CD4-positive, alpha-beta memory T cell (primary cell): ENCODE results near the gene BCAS1. TPM values are rescaled to one million over a fixed set of nuclear protein-coding genes. Genes with fewer than 3 reads are reported as not detected.

ENCODE experiments used
- CTCF ChIA-PET: fragments of 350-600 bp; sonication (Branson Sonifier 250); formaldehyde crosslinking; loops from one replicate; lab custom pipeline; 2021; ENCODE audit warnings: inconsistent platforms; ENCODE audit not compliant: partially characterized antibody; lab: Charles Lee
- POLR2A ChIA-PET: fragments of 350-600 bp; sonication (Branson Sonifier 250); formaldehyde crosslinking; loops from one replicate; lab custom pipeline; 2021; ENCODE audit not compliant: partially characterized antibody; lab: Charles Lee
- DNase-seq, 5 donors: peaks; one replicate each; pipeline versions ENCODE4 v3.0.0 to v3.0.0-alpha.2; 2020 to 2022; ENCODE audit warnings: mixed read lengths in 1 of 5
- H3K27ac ChIP-seq: one replicate; pipeline ENCODE4 v1.7.0; 2013; ENCODE audit warnings: low read depth, low read length
- H3K27me3 ChIP-seq: 2 replicates; pipeline ENCODE4 v1.7.0; 2013; ENCODE audit warnings: mild to moderate bottlenecking, low read length, moderate library complexity; ENCODE audit not compliant: insufficient read depth
- H3K36me3 ChIP-seq: 2 replicates; pipeline ENCODE4 v1.7.0; 2013; ENCODE audit warnings: mild to moderate bottlenecking, low read length, moderate library complexity; ENCODE audit not compliant: insufficient read depth
- H3K4me1 ChIP-seq: 2 replicates; pipeline ENCODE4 v1.7.0; 2013; ENCODE audit warnings: mild to moderate bottlenecking, low read length, moderate library complexity; ENCODE audit not compliant: insufficient read depth
- H3K4me3 ChIP-seq, 2 donors: one replicate each; pipeline ENCODE4 v1.7.0; 2013; ENCODE audit warnings: low read length in 2 of 2, mild to moderate bottlenecking in 1 of 2
- H3K9me3 ChIP-seq, 2 donors: one replicate each; pipeline ENCODE4 v1.7.0; 2013; ENCODE audit warnings: low read length in 2 of 2, control low read depth in 1 of 2; ENCODE audit not compliant: control insufficient read depth in 1 of 2
- H3K27ac Mint-ChIP-seq, 7 donors: one replicate each; pipeline ENCODE4 v1.8.0; 2020 to 2021; ENCODE audit warnings: mixed read lengths in 7 of 7, mild to moderate bottlenecking in 6 of 7, inconsistent platforms in 3 of 7, moderate library complexity in 3 of 7
- H3K27me3 Mint-ChIP-seq, 2 donors: one replicate each; pipeline ENCODE4 v1.8.0; 2020 to 2021; ENCODE audit warnings: mixed read lengths in 2 of 2
- H3K36me3 Mint-ChIP-seq, 2 donors: one replicate each; pipeline ENCODE4 v1.8.0; 2020 to 2021; ENCODE audit warnings: mixed read lengths in 2 of 2, inconsistent platforms in 1 of 2, mild to moderate bottlenecking in 1 of 2
- H3K4me1 Mint-ChIP-seq, 4 donors: one replicate each; pipeline ENCODE4 v1.8.0; 2020 to 2021; ENCODE audit warnings: mixed read lengths in 4 of 4, mild to moderate bottlenecking in 1 of 4
- H3K4me3 Mint-ChIP-seq, 8 donors: one replicate each; pipeline ENCODE4 v1.8.0; 2020 to 2021; ENCODE audit warnings: mixed read lengths in 8 of 8, mild to moderate bottlenecking in 7 of 8, moderate library complexity in 6 of 8, inconsistent platforms in 3 of 8
- H3K9me3 Mint-ChIP-seq, 8 donors: one replicate each; pipeline ENCODE4 v1.8.0; 2020 to 2021; ENCODE audit warnings: mixed read lengths in 8 of 8, mild to moderate bottlenecking in 5 of 8, inconsistent platforms in 3 of 8, moderate library complexity in 1 of 8
- intact Hi-C: fragments of 100-400 bp; cut with micrococcal nuclease; formaldehyde crosslinking; loops from one replicate; pipeline ENCODE4 v1.15.1; 2023
- polyA plus RNA-seq, 2 donors: library from polyadenylated mRNA; unstranded; fragments of 300-500 nt; fragmentation: Illumina TruSeq; gene quantifications; one replicate each; pipeline ENCODE4 v1.2.3, GENCODE V29; 2021
- total RNA-seq, 2 experiments: library from RNA; stranded (reverse); gene quantifications; one replicate each; pipeline ENCODE4 v1.2.3, GENCODE V29; 2021

The BCAS1 gene
- total and polyA plus RNA-seq, 4 experiments from 2014 or later: 0.17 to 0.32 (median 0.25) TPM; not detected in 1

DNA sequence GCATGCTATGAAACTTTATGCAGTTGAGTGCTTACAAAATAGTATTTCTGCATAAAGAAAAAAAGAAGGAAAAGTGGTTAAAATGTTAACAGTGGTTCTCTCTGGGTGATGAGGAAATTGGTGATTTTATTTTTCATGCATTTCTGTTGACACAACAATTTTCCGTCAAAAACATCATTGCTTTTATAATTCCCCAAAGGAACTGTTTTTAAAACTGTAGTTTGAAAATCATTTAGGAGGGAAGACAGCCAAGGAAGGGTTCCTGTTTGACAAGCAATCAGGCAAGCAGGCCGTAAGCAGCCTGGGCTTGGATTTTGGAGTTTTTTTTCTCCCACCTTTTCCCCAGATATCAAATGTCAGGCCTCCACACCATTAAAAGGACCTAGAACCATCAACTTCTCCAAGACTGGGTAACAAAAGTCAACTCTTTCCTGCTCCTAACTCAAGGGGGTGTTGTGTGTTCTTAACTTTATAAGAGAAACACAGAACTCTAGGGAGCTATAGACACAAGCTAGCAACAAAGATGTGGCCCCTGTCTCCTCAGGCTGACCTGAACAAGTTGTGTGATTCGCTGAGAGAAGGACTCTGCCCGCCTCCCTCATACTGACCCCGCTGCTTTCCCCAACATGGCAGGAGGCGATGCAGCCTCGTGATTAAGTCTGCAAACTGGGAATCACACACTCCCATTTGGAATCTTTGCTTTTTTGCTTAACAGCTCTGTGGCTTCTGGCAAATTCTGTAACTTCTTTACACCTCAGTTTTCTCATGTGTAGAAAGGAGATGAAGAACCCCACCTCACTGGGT, 146.6 kb downstream of the BCAS1 start:
- Mint-ChIP-seq H3K4me3 (no peak overlapping the region), H3K9me3 (no peaks in the 10 kb centered on the region), H3K4me1 (peaks cover 12 to 14% (median 13%) of the 10 kb centered on the region in 4 donors), H3K27me3 (no peaks in the 10 kb centered on the region), H3K27ac (no peak overlapping the region), H3K36me3 (no peaks in the 10 kb centered on the region)
- ChIA-PET POLR2A (interaction anchor here (1.1 kb wide), 1 partner anchor 8 kb away, joined by 3 read pairs; no protein-coding TSS in a partner anchor), CTCF (interaction anchor here (1.0 to 1.3 kb wide), 3 partner anchors 10 to 19 kb away, joined by 3 to 4 read pairs (median 4); no protein-coding TSS in a partner anchor)
- no peaks in the 10 kb centered on the region for H3K4me1 ChIP-seq
- no peaks in the 10 kb centered on the region for H3K27me3 ChIP-seq
- no peak for DNase-seq
- H3K4me3 ChIP-seq: no peak overlapping the region
- H3K36me3 ChIP-seq: no peaks in the 10 kb centered on the region
- H3K27ac ChIP-seq: no peak overlapping the region
- H3K9me3 ChIP-seq: no peaks in the 10 kb centered on the region
- intact Hi-C loops: no loop called here

DNA sequence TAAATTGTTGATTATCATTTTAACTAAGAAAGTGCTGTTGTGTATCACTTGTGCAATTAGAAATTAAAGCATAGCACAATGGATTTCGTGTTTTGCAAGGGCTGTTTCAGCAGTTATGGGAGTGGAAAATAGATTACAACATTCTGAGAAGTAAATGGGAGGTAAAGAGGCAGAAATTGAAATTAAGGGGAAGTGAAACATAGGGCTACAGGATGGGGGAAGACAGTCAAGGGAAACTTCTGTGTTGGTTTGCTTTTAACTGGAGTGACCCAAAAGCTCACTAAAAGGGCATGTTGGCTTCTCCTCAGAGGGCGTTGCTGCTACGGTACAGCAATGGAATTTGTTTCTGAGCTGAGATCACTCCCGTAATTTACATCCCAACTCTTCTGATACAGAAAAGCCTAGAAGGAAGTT, 147.5 kb downstream of the BCAS1 start:
- H3K9me3 ChIP-seq: no peaks in the 10 kb centered on the region
- H3K4me1 Mint-ChIP-seq: peaks cover 12 to 14% (median 13%) of the 10 kb centered on the region in 4 donors
- peak overlapping the region in 1 of 7 donors; percentile 42 for H3K27ac Mint-ChIP-seq
- no peaks in the 10 kb centered on the region for H3K36me3 Mint-ChIP-seq
- H3K4me3 Mint-ChIP-seq: no peak overlapping the region
- no peaks in the 10 kb centered on the region for H3K36me3 ChIP-seq
- POLR2A ChIA-PET: interaction anchor here (1.1 kb wide), 1 partner anchor 9 kb away, joined by 3 read pairs; no protein-coding TSS in a partner anchor
- H3K27me3 ChIP-seq: no peaks in the 10 kb centered on the region
- no peak overlapping the region for H3K27ac ChIP-seq
- no peaks in the 10 kb centered on the region for H3K27me3 Mint-ChIP-seq
- no peaks in the 10 kb centered on the region for H3K4me1 ChIP-seq
- no peaks in the 10 kb centered on the region for H3K9me3 Mint-ChIP-seq
- CTCF ChIA-PET: no interaction called here
- H3K4me3 ChIP-seq: no peak overlapping the region
- no peak for DNase-seq
- intact Hi-C loops: no loop called here

DNA sequence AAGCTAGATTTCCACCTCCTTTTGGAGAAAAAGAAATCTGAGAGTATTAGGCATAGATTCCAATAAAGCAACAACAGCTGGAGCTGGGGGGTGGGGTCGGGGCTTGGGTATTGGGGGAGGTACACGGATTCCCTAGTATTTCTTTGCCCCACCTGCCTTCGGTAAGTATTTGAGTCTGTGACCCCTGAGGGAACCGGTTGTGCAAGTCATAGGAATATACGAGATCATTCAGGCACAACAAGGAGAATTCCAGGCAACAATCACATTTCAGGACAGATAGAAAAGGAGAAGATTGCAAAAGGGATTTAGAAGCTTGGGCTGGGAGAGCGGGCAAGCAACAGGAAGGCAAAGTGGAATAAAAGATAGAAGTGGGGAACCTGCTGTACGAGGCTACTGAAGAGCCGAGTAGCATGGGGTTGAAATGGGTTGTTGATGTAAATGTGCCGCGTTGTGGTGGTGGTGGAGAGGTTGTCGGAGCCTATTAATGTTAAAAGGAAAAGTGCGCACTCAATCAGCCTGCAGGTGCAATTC, 148.9 kb downstream of the BCAS1 start:
- no peaks in the 10 kb centered on the region for H3K36me3 Mint-ChIP-seq
- H3K27me3 Mint-ChIP-seq: no peaks in the 10 kb centered on the region
- H3K27me3 ChIP-seq: no peaks in the 10 kb centered on the region
- H3K4me3 ChIP-seq: no peak overlapping the region
- H3K9me3 Mint-ChIP-seq: no peaks in the 10 kb centered on the region
- intact Hi-C loops: no loop called here
- H3K4me3 Mint-ChIP-seq: no peak overlapping the region
- H3K4me1 ChIP-seq: no peaks in the 10 kb centered on the region
- CTCF ChIA-PET: no interaction called here
- H3K4me1 Mint-ChIP-seq: peaks cover 7 to 13% (median 9%) of the 10 kb centered on the region in 4 donors
- H3K36me3 ChIP-seq: no peaks in the 10 kb centered on the region
- H3K27ac Mint-ChIP-seq: peak overlapping the region in 1 of 7 donors; percentile 11
- POLR2A ChIA-PET: no interaction called here
- H3K9me3 ChIP-seq: no peaks in the 10 kb centered on the region
- no peak for DNase-seq
- H3K27ac ChIP-seq: no peak overlapping the region

DNA sequence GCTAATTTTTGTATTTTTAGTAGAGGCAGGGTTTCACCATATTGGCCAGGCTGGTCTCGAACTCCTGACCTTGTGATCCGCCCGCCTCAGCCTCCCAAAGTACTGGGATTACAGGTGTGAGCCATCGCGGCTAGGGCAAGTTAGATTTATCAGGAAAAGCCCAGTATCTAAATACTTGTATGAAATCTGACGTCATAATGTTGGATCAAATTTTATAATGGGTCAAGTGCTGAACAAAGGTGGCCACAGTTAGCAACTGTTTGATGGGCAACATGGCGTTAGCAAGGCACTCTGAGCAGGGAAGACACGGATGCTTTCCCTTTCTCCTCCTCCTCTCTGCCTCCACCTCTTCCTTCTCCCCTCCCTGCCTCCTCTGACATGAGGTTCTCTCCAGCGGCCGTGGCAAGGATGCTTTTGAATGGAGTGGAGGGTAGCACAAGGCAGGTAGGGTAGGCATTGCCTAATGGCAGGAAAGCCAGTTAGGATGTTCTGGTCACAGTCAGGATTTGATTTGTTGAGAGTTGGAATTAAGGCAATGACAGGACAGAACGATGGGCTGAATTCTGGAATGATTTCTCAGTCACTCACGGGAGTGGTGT, 149.6 kb downstream of the BCAS1 start:
- H3K27me3 Mint-ChIP-seq: no peaks in the 10 kb centered on the region
- H3K27ac ChIP-seq: no peak overlapping the region
- intact Hi-C loops: no loop called here
- H3K27ac Mint-ChIP-seq: no peak overlapping the region
- no peaks in the 10 kb centered on the region for H3K27me3 ChIP-seq
- H3K9me3 Mint-ChIP-seq: no peaks in the 10 kb centered on the region
- H3K4me1 ChIP-seq: peaks cover 6% of the 10 kb centered on the region
- no peaks in the 10 kb centered on the region for H3K36me3 Mint-ChIP-seq
- H3K4me3 Mint-ChIP-seq: no peak overlapping the region
- no peaks in the 10 kb centered on the region for H3K9me3 ChIP-seq
- CTCF ChIA-PET: no interaction called here
- no peak for DNase-seq
- H3K4me3 ChIP-seq: no peak overlapping the region
- H3K4me1 Mint-ChIP-seq: peaks cover 4 to 11% (median 8%) of the 10 kb centered on the region in 4 donors
- POLR2A ChIA-PET: no interaction called here
- H3K36me3 ChIP-seq: no peaks in the 10 kb centered on the region

DNA sequence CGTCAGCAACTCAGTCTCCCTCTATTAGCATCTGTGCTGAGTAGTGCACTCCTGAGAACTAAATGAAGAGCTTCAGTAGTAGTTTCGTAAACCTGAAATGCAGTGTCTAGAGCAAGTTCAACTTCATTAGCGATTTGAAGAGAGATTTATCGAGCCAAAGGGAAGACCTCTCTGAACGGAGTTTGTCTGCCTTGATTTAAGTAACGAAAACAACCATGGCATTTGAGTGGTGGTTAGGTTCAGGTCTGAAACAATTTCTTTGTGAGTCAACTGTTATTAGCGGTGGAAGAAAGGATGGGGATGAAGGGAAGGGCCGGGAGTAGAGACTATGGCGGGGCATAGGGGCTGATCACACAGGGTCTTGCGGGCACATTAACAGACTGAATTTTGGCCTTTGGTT, 150.5 kb downstream of the BCAS1 start:
- no peaks in the 10 kb centered on the region for H3K9me3 Mint-ChIP-seq
- no peak overlapping the region for H3K4me3 Mint-ChIP-seq
- H3K4me1 Mint-ChIP-seq: peaks cover 10 to 17% (median 15%) of the 10 kb centered on the region in 4 donors
- DNase-seq: no peak
- Histone ChIP-seq H3K4me1 (peaks cover 10% of the 10 kb centered on the region), H3K27me3 (no peaks in the 10 kb centered on the region), H3K27ac (no peak overlapping the region), H3K4me3 (no peak overlapping the region), H3K9me3 (no peaks in the 10 kb centered on the region), H3K36me3 (no peaks in the 10 kb centered on the region)
- no peak overlapping the region for H3K27ac Mint-ChIP-seq
- no peaks in the 10 kb centered on the region for H3K36me3 Mint-ChIP-seq
- no peaks in the 10 kb centered on the region for H3K27me3 Mint-ChIP-seq
- POLR2A ChIA-PET: interaction anchor here (1.1 to 6.2 kb wide), 2 partner anchors 56 to 340 kb away, joined by 4 to 55 read pairs; no protein-coding TSS in a partner anchor
- CTCF ChIA-PET: interaction anchor here (6.3 kb wide), 1 partner anchor 14 kb away, joined by 174 read pairs; no protein-coding TSS in a partner anchor
- intact Hi-C loops: loop anchor here (5.0 kb wide), 1 partner anchor 213 kb away; no protein-coding TSS in a partner anchor

DNA sequence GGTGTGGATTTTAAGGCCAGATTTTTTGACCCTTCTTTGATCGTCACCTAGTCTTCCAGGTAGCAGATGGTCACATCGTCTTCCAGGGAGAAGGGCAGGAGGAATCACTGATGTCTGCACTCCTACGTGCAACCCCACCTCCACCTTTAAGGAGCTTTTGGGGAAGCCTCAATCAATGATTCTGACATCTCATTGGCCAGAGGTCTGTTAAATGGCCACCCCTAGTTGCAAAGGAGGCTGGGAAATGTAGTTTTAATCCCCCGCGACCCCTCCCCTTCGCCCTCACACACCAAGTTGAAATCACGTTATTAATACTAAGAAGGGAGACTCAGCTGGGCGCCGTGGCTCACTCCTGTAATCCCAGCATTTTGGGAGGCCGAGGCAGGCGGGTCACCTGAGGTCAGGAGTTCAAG, 151.4 kb downstream of the BCAS1 start:
- no peak overlapping the region for H3K4me3 Mint-ChIP-seq
- Histone ChIP-seq H3K27ac (no peak overlapping the region), H3K4me3 (no peak overlapping the region), H3K4me1 (peaks cover 15% of the 10 kb centered on the region), H3K36me3 (no peaks in the 10 kb centered on the region), H3K27me3 (no peaks in the 10 kb centered on the region), H3K9me3 (no peaks in the 10 kb centered on the region)
- ChIA-PET CTCF (interaction anchor here (0.6 to 6.3 kb wide), 6 partner anchors 15 to 1572 kb away, joined by 3 to 174 read pairs (median 32); no protein-coding TSS in a partner anchor), POLR2A (interaction anchor here (1.1 to 6.2 kb wide), 2 partner anchors 55 to 339 kb away, joined by 4 to 55 read pairs; no protein-coding TSS in a partner anchor)
- peaks cover 11 to 22% (median 18%) of the 10 kb centered on the region in 4 donors for H3K4me1 Mint-ChIP-seq
- H3K9me3 Mint-ChIP-seq: no peaks in the 10 kb centered on the region
- H3K27ac Mint-ChIP-seq: peak overlapping the region in 2 of 7 donors; percentile 52 to 62
- no peak for DNase-seq
- intact Hi-C loops: loop anchor here (5.0 kb wide), 1 partner anchor 212 kb away; no protein-coding TSS in a partner anchor
- H3K36me3 Mint-ChIP-seq: no peaks in the 10 kb centered on the region
- H3K27me3 Mint-ChIP-seq: no peaks in the 10 kb centered on the region

DNA sequence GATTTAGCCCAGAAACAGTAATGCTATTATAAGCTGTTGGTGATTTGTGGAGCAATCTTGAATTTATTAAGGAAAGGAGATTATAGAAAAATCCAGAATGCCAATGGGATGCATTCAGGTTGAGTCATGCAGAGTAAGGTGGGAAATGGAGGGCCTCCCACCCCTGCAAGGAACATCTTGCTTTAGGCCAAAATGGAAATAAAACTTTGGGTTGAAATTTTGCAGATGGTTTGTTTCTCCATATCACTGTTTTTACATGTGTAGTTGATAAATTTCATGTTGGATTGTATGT, 152.4 kb downstream of the BCAS1 start:
- Histone ChIP-seq H3K4me1 (peaks cover 15% of the 10 kb centered on the region), H3K36me3 (no peaks in the 10 kb centered on the region), H3K27me3 (no peaks in the 10 kb centered on the region), H3K27ac (no peak overlapping the region), H3K9me3 (no peaks in the 10 kb centered on the region), H3K4me3 (no peak overlapping the region)
- no peaks in the 10 kb centered on the region for H3K9me3 Mint-ChIP-seq
- no peak for DNase-seq
- H3K4me1 Mint-ChIP-seq: peaks cover 11 to 22% (median 18%) of the 10 kb centered on the region in 4 donors
- POLR2A ChIA-PET: interaction anchor here (6.2 kb wide), 1 partner anchor 338 kb away, joined by 55 read pairs; no protein-coding TSS in a partner anchor
- H3K27me3 Mint-ChIP-seq: no peaks in the 10 kb centered on the region
- peak overlapping the region in 1 of 8 donors; percentile 36 for H3K4me3 Mint-ChIP-seq
- no peaks in the 10 kb centered on the region for H3K36me3 Mint-ChIP-seq
- CTCF ChIA-PET: interaction anchor here (1.2 to 6.3 kb wide), 8 partner anchors 16 to 340 kb away, joined by 3 to 174 read pairs (median 16); no protein-coding TSS in a partner anchor
- intact Hi-C loops: loop anchor here (5.0 kb wide), 1 partner anchor 211 kb away; no protein-coding TSS in a partner anchor
- no peak overlapping the region for H3K27ac Mint-ChIP-seq
